ENCODE results near the gene MISP. TPM values are rescaled to one million over a fixed set of nuclear protein-coding genes. Genes with fewer than 3 reads are reported as not detected.

MISP gene
- total RNA-seq, 1 donor from 2014 or later, result not detected

DNA sequence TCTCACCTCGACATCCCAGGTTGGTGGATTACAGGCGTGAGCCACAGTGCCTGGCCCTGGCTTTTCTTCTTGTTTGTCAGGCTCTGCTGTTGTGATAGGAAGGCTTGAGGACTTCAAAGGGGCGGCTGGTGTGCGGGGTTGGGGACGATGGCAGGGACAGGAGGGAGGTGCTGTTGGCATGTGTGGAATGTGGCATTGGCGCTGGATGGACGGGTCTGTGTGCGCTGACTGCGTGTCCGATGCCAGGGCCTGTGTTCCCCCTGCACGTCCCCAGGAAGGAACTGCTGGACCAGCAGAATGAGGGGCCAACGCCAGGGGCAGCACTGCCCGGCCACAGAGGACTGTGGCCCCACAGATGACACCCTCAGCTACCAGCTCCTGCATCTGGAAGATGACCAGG is 33.6 kb downstream of the MISP start:
- ATAC-seq, result no peak
- intact Hi-C loops (cut with DNase I), result no loop called here
- DNase-seq (ENCODE audit: missing footprints), result no peak

DNA sequence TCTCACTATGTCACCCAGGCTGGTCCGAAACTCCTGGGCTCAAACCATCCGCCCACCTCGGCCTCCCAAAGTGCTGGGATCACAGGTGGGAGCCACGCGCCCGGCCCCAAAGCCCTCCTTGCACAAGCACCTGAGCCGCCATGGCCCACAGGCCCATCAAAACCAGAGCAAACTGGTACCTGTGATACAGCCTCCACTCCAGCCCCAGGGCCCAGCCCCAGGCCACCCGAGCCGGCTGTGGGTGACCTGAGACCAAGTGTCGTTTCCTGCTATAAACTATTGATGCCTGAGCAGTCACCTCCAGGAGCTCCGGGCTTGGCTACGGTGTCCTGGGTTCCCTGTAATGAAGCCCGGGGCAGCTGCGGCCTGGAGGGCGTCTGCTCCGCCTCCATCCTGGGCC is 36.6 kb downstream of the MISP start:
- no peak for ATAC-seq
- no peak for DNase-seq (ENCODE audit: missing footprints)
- intact Hi-C loops (cut with DNase I), result no loop called here

DNA sequence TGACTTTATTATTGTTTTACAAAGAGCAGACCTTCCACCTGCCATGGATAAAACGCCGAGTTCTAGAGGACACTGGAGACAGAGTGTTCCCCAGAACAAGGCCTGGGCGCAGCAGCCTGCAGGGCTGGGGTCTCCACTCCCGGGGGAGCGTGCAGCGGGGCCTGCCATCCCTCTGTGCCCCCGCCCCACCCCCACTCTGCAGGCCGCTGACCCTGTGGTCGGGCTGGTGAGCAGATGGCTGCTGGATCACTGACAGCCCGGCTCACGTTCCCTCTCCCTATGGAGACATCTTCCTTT is 37.7 kb downstream of the MISP start:
- intact Hi-C loops (cut with DNase I), result no loop called here
- DNase-seq (ENCODE audit: missing footprints) (no peak), ATAC-seq (no peak)

DNA sequence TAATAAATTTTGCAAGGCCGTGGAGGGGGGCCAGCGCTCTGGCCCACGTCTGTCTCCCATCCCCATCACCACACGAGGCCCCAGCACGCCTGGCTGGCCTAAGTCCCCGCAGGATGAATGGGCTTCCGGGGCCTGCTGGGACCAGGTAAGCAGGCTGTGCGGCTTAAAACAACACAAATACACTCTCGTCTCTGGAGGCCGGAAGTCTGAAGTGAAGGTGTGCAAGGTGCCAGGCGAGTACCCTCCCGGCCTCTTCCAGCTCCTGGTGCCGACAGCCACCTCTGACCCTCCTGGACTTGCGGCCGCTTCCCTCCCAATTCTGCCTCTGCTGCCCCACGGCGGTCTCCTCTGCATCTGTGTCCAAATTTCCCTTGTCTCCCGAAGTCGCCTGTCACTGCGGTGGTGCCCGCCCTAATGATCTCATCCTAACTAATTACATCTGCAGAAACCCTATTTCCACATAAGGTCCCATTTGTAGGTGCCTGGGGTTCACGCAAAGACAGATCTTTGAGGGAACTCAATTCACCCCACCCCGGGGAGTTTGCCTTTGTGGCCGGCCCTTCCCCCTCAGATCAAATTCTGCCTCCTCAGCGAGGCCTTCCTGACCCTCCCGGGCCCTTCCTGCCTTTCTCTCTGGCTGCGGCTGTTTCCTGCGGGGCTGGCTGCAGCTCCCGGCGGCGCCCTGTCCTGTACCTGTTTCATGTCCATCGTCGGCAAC is 38.2 kb downstream of the MISP start:
- peak; percentile 37 for ATAC-seq
- intact Hi-C loops (cut with DNase I), result no loop called here
- DNase-seq (ENCODE audit: missing footprints), result no peak

DNA sequence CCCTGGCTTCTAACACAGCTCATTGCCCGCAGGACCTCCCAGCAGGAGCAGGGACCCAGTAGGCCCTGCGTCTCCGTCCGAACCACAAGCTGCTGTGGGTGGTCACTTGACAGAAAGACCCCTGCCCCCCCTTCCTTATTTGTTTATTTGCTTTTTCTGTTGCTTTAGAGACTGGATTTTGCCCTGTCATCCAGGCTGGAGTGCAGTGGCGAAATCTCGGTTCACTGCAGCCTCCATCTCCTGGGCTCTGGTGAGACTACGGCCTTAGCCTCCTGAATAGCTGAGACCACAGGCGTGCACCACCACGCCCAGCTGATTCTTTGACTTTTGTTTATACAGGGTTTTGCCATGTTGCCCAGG is 38.8 kb downstream of the MISP start:
- no peak for ATAC-seq
- intact Hi-C loops (cut with DNase I), result loop anchor here (10.0 kb wide), 2 partner anchors 215 to 455 kb away; partner anchors contain the start of genes ATP5F1D, BSG and MIDN
- no peak for DNase-seq (ENCODE audit: missing footprints)

DNA sequence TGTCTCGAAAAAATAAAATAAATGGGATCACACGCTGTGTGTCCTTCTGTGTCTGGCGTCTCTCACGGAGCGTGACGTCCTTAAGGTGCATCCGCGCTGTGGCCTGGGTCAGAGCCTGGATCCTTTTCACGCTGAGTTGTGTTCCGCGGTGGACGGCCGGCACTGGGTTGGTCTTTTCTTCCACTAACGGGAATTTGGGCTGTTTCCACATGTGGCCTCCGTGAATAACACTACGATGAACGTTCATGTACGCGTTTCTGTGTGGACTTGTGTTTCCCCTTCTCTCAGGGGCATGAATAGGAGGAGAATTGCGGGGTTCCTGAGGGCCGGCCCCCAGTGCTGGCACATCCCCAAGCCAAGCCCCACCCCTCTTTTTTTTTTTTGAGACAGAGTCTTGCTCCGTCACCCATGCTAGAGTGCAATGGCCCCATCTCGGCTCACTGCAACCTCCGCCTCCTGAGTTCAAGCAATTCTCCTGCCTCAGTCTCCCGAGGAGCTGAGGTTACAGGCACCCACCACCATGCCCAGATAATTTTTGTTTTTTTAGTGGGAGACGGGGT is 40.2 kb downstream of the MISP start:
- ATAC-seq (no peak), DNase-seq (ENCODE audit: missing footprints) (no peak)
- intact Hi-C loops (cut with DNase I), result loop anchor here (10.0 kb wide), 2 partner anchors 216 to 454 kb away; partner anchors contain the start of genes ATP5F1D, BSG and MIDN

DNA sequence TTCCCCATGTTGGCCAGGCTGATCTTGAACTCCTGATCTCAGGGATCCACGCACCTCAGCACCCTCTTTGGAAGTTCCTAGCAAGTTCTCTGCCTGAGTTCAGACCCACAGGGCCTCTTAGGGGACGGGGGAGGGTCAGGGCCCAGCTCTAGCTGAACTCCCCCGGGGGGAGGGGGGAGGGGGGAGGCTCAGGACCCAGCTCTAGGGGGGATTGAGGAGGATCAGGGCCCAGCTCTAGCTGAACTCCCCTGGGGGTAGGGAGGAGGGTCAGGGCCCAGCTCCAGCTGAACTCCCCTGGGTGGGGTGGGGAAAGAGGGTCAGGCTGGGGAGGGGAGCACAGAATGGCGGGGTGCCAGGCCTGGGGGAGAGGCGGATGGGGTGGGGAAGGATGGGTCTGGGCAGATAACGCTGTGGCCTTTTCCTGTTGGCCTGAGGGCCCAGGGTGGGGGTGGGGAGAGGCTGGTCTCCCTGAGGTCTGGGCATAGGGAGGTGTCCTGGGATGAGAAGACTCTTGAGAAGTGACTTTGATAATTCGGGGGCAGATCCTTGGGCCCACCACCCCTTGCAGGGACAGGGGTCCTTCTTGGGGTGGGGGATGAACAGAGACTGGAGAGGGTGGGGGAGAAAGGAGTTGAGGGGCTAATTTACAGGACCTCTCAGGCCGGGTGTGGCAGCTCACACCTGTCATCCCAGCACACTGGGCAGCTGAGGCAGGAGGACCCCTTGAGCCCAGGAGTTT is 40.8 kb downstream of the MISP start:
- DNase-seq (ENCODE audit: missing footprints), result peak; percentile 41
- intact Hi-C loops (cut with DNase I), result loop anchor here (10.0 kb wide), 2 partner anchors 217 to 453 kb away; partner anchors contain the start of genes ATP5F1D, BSG and MIDN
- no peak for ATAC-seq

DNA sequence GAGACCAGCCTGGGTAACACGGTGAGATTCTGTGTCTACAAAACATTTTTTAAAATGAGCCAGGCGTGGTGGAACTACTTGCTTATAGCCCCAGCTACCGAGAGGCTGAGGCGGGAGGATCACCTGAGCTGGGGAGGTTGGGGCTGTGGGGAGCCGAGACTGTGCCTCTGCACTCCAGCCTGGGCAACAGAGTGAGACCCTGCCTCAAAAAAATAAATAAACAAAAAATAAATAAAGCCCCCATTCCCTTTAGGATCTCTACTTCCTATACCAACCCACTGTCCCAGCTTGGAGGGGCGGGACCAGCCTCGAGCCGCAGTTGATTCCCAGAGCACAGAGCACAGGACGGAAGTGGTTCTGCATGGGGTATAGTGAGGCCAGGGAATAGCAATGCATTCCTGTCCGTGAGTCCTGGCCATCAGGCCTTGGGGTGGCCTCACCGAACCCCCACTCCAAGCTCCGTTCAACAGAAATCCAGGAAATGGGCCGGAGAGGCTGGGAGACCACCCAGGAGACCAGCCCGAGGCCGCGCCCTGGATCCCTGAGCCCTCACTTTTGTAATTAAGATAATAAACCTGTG is 41.5 kb downstream of the MISP start:
- DNase-seq (ENCODE audit: missing footprints) (no peak), ATAC-seq (no peak)
- intact Hi-C loops (cut with DNase I), result loop anchor here (10.0 kb wide), 2 partner anchors 218 to 452 kb away; partner anchors contain the start of genes ATP5F1D, BSG and MIDN

DNA sequence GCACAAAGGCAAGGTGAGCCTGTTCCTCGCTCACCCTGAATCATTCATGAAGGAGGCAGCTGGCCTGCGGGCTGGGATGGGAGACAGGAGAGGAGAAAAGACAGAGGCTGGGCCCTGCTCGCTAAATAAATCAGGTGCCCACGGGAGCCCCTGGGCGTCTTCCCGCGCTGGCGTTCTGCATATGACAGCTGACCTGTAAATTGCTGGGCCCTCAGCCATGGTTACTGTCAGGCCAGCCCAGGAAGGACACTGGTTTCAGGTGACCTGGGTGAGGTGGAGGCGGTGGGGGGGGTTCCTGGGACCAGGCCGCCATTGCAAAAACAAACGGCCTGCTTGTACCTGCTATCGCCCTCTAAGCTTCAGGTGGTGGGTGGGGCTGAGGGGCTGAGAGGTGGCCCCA is 42.9 kb downstream of the MISP start:
- peak; percentile 35 for DNase-seq (ENCODE audit: missing footprints)
- ATAC-seq, result no peak
- intact Hi-C loops (cut with DNase I), result loop anchor here (10.0 kb wide), 2 partner anchors 219 to 451 kb away; partner anchors contain the start of genes ATP5F1D, BSG and MIDN

DNA sequence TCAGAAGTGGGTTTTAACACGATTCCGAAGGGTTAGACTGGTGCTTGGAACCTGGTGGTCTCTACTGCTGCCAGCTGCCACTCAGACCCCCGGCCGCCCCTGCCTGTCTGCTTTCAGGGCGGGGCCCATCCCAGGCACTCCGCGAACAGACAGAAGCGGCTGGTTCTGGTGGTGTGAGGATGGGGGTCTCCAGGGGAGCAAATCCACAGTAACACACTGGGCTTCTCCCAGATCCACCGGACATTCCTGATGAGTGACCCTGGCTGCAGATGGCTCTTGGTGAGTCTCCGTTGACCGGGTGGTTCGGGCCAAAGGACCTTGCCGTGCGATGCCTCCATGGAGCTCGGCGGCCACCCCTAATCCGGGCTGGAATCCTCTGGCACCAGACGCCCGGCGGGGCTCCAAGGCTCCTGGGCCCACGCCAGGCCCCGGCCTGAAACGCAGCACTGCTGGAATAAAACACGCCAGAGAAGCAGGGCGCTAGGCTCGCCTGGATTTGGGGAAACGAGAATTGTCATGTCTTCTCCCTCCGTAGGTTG is 44.2 kb downstream of the MISP start:
- intact Hi-C loops (cut with DNase I), result loop anchor here (5.0 to 10.0 kb wide), 3 partner anchors 220 to 450 kb away; partner anchors contain the start of genes ATP5F1D, BSG, GPX4 and MIDN
- ATAC-seq (no peak), DNase-seq (ENCODE audit: missing footprints) (peak; percentile 69)

DNA sequence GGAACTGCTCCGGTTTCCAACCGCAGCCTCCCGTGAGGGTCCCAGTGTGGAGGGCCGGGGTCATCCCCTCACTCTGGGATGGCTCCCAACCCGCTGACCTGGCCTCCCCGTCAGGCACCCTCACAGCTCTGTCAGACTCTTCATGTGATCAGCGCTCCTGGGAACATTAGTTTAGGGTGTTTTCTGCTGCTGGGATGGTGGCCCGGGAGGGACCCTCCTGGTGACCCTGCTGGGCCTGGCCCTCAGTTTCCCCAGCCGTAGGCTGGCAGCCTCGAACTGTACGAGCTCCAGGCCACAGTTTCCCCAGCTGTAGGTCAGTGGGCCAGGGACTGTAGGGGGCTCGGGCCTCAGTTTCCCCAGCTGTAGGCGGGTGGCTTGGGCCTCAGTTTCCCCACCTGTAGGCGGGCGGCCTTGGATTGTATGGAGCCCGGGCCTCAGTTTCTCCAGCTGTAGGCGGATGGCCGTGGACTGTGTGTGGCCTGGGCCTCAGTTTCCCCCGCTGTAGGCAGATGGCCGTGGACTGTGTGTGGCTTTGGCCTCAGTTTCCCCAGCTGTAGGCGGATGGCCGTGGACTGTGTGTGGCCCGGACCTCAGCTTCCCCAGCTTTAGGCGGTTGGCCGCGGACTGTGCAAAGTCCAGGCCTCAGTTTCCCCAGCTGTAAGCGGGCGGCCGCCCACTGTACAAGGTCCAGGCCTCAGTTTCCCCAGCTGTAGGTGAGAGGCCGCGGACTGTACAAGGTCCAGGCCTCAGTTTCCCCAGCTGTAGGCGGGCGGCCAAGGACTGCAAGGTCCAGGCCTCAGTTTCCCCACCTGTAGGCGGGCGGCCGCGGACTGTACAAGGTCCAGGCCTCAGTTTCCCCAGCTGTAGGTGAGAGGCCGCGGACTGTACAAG is 45.0 kb downstream of the MISP start:
- peak; percentile 63 for DNase-seq (ENCODE audit: missing footprints)
- intact Hi-C loops (cut with DNase I), result loop anchor here (5.0 to 10.0 kb wide), 3 partner anchors 221 to 449 kb away; partner anchors contain the start of genes ATP5F1D, BSG, GPX4 and MIDN
- ATAC-seq, result no peak

DNA sequence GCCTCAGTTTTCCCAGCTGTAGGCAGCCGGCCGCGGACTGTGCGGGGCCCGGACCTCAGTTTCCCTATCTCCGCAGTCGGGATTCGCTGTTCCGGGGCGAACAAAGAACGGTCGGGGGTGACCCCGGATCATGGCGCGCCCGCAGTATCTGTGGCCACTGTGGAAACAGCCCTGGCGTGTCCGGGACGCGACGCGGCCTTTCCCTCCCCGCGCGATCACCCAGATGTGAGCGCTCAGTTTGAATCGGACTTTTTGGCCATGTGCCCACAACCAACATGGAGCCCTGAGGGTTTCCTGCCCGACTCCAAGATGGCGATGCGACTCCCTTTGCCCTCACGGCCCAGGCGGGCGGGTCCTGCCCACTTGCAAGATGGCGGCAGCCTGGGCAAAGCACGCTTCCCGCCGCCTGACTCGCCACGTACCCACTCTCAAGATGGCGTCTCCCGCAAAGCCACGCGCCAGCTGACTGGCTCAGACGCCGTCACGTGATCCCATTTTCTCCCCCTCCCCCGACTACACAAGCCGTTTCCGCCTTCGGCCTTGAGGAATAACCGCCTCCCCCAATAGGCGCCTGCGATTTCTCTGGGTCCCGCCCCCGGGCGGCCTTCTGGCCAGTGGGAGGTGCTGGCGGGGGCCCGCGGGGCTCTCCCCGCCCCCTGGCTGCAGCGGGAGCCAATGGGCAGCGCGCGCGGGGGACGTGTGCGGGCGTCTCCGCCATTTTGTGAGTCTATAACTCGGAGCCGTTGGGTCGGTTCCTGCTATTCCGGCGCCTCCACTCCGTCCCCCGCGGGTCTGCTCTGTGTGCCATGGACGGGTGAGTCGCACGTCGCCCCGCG is 46.0 kb downstream of the MISP start, which contains the start of gene PTBP1:
PTBP1 (plus strand) TSS at position 761 of the 836 bp plus-strand sequence; CDS start at position 807, 46 bp downstream.
- DNase-seq (ENCODE audit: missing footprints), result peak; percentile 100
- intact Hi-C loops (cut with DNase I), result loop anchor here (5.0 to 10.0 kb wide), 3 partner anchors 222 to 448 kb away; partner anchors contain the start of genes ATP5F1D, BSG, GPX4 and MIDN

DNA sequence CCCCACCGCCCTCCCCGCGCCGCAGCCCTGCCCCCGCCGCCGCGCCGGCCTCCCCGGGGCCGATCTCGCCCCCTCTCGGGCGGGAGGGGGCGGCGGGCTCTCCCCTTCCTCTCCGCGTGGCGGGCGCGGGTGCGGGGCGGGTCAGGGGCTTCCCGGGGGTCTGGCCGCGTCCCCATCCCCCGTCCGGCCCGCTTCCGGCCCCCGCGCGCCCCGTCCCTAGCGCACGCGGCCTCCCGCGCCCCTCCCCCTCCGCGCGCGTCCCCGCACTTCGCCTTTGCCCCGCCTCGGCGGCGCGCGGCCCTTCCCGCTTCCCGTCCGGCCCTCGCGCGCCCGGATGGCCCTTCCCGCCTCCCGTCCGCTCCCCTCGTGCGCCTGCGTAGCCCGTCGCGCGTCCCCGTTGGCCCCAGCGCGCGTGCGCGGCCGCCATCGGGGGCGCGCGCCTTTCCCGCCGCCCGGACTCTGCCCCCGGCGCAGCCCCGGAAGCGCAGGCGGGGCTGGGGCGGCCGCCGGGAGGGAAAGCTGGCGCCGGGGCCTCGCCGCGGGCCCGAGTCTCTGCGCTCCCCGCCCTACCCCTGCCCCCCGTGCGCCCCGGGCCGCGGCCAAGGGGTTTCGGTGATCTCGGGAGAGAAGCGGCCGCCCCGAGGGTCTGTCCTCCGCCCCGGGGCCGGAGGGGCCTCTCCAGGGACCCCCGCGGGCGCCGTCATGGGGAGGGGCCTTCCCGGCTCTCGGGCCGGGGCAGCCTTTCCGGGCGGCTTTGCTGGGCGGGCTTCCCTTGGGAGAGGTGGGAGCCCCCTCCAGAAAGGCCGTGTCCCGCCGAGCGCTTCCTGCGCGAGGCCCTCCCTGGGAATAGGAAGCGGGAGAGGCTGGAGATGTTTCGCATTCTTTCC is 46.9 kb downstream of the MISP start:
- peak; percentile 30 for ATAC-seq
- intact Hi-C loops (cut with DNase I), result loop anchor here (2.0 to 10.0 kb wide), 4 partner anchors 15 to 447 kb away; partner anchors contain the start of genes ATP5F1D, BSG, GPX4 and MIDN
- peak; percentile 95 for DNase-seq (ENCODE audit: missing footprints)

More for the DNA sequence above, 46.0 kb downstream of the MISP start, which contains the start of gene PTBP1:
- peak; percentile 92 for ATAC-seq

DNA sequence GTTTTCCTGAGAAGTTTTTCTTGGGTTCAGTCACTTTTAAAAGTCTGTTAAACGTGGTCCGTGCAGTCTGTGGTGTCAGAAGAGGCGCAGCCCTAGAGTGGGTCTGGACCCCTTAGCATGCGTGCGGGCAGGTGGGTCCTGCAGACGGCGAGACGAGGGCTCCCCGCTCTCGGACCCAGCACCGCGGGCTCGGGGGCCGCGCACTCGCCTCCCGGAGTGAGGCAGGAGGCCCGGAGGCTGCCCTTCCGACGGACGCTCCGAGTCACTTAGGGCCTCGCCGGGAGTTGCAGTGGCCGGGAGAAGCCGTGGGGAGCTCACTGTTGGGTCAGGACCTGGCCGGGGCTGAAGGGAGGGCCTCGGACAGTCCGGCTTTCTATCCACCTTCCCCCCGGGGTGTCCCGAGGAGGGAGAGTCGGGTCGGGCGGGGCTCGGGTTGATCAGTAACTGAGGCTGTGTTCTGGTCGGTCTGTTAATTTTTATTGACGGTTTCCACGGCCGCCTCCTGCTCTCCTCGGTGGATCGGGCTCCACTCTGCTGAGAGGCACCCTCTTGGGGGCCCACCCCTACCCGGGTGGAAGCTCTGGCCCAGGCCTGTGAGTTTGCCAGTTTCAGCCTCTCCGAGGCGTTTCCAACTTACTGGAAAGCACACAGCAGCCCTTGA is 47.6 kb downstream of the MISP start:
- ATAC-seq, result no peak
- intact Hi-C loops (cut with DNase I), result loop anchor here (2.0 to 10.0 kb wide), 4 partner anchors 16 to 446 kb away; partner anchors contain the start of genes ATP5F1D, BSG, GPX4 and MIDN
- DNase-seq (ENCODE audit: missing footprints), result peak; percentile 67
